Activated CD4-positive, alpha-beta T cell treated with anti-CD3 and anti-CD28 coated beads, Interleukin-2, amount 10 ng/mL, durations not matched to agents 24 days and 14 days (primary cell): ENCODE results near the gene PITX3. TPM values are rescaled to one million over a fixed set of nuclear protein-coding genes. Genes with fewer than 3 reads are reported as not detected.
"Not testable (repeated sequence)": the region's sequence is repeated elsewhere in the genome, so short reads cannot be mapped to it uniquely, and the experiment has no call there.

ENCODE experiments used
- DNase-seq: peaks from one replicate; pipeline ENCODE4 v3.0.0; 2022
- H3K27ac Mint-ChIP-seq: one replicate; pipeline ENCODE4 v1.8.0; 2022; ENCODE audit warnings: mild to moderate bottlenecking, mixed read lengths
- H3K27me3 Mint-ChIP-seq: one replicate; pipeline ENCODE4 v1.8.0; 2022; ENCODE audit warnings: mixed read lengths
- H3K36me3 Mint-ChIP-seq: one replicate; pipeline ENCODE4 v1.8.0; 2022; ENCODE audit warnings: low read depth, mild to moderate bottlenecking, mixed read lengths
- H3K4me1 Mint-ChIP-seq: one replicate; pipeline ENCODE4 v1.8.0; 2021; ENCODE audit warnings: mixed read lengths
- H3K4me3 Mint-ChIP-seq: one replicate; pipeline ENCODE4 v1.8.0; 2022; ENCODE audit warnings: mild to moderate bottlenecking, moderate library complexity, mixed read lengths
- H3K9me3 Mint-ChIP-seq: one replicate; pipeline ENCODE4 v1.8.0; 2021; ENCODE audit warnings: mixed read lengths
- intact Hi-C: fragments of 100-400 bp; cut with micrococcal nuclease; formaldehyde crosslinking; loops from one replicate; pipeline ENCODE4 v1.15.1; 2023
- total RNA-seq: library from RNA; stranded (reverse); gene quantifications from 2 replicates; pipeline ENCODE4 v1.2.3, GENCODE V29; 2022

PITX3 gene
- total RNA-seq, 1 donor from 2014 or later: 0.86 TPM

- H3K4me1 Mint-ChIP-seq: peaks cover 9% of the 10 kb centered on the region
- no peaks in the 10 kb centered on the region for H3K27me3 Mint-ChIP-seq
- no peak overlapping the region for H3K27ac Mint-ChIP-seq
- H3K4me3 Mint-ChIP-seq: no peak overlapping the region
- peaks cover 15% of the 10 kb centered on the region for H3K36me3 Mint-ChIP-seq
- no peak for DNase-seq
- intact Hi-C loops: no loop called here
- no peaks in the 10 kb centered on the region for H3K9me3 Mint-ChIP-seq
Measured at GRCh38 chr10:102274062-102274461, 32.8 kb upstream of the PITX3 start.

- H3K9me3 Mint-ChIP-seq: no peaks in the 10 kb centered on the region
- no peaks in the 10 kb centered on the region for H3K27me3 Mint-ChIP-seq
- H3K4me3 Mint-ChIP-seq: no peak overlapping the region
- no peak for DNase-seq
- intact Hi-C loops: loop anchor here (2.0 kb wide), 2 partner anchors 14 to 68 kb away; no protein-coding TSS in a partner anchor
- H3K36me3 Mint-ChIP-seq: peaks cover 18% of the 10 kb centered on the region
- peak overlapping the region; percentile 88 for H3K27ac Mint-ChIP-seq
- peaks cover 30% of the 10 kb centered on the region for H3K4me1 Mint-ChIP-seq
Measured at GRCh38 chr10:102269017-102269416, 27.7 kb upstream of the PITX3 start.

GRCh38 chr10:102268375-102268888 is 27.1 kb upstream of the PITX3 start:
- Mint-ChIP-seq H3K9me3 (no peaks in the 10 kb centered on the region), H3K4me1 (peaks cover 30% of the 10 kb centered on the region), H3K36me3 (peaks cover 19% of the 10 kb centered on the region), H3K4me3 (peak overlapping the region; percentile 5), H3K27ac (peak overlapping the region; percentile 88), H3K27me3 (no peaks in the 10 kb centered on the region)
- intact Hi-C loops: loop anchor here (2.0 kb wide), 2 partner anchors 14 to 68 kb away; no protein-coding TSS in a partner anchor
- no peak for DNase-seq

- no peak overlapping the region for H3K4me3 Mint-ChIP-seq
Measured at GRCh38 chr10:102267748-102268147, 26.4 kb upstream of the PITX3 start.

GRCh38 chr10:102266670-102267069 is 25.4 kb upstream of the PITX3 start:
- peaks cover 32% of the 10 kb centered on the region for H3K36me3 Mint-ChIP-seq
- DNase-seq: no peak
- no peaks in the 10 kb centered on the region for H3K27me3 Mint-ChIP-seq
- intact Hi-C loops: no loop called here
- no peak overlapping the region for H3K27ac Mint-ChIP-seq
- peaks cover 26% of the 10 kb centered on the region for H3K4me1 Mint-ChIP-seq
- no peak overlapping the region for H3K4me3 Mint-ChIP-seq
- no peaks in the 10 kb centered on the region for H3K9me3 Mint-ChIP-seq

More at GRCh38 chr10:102267748-102268147, 26.4 kb upstream of the PITX3 start:
- DNase-seq: no peak
- H3K4me1 Mint-ChIP-seq: peaks cover 30% of the 10 kb centered on the region
- intact Hi-C loops: loop anchor here (2.0 kb wide), 2 partner anchors 15 to 69 kb away; no protein-coding TSS in a partner anchor
- peak overlapping the region; percentile 88 for H3K27ac Mint-ChIP-seq
- H3K27me3 Mint-ChIP-seq: no peaks in the 10 kb centered on the region
- no peaks in the 10 kb centered on the region for H3K9me3 Mint-ChIP-seq
- H3K36me3 Mint-ChIP-seq: peaks cover 23% of the 10 kb centered on the region

- Mint-ChIP-seq H3K27ac (no peak overlapping the region), H3K4me3 (no peak overlapping the region), H3K4me1 (peaks cover 27% of the 10 kb centered on the region), H3K27me3 (no peaks in the 10 kb centered on the region), H3K36me3 (peaks cover 45% of the 10 kb centered on the region), H3K9me3 (no peaks in the 10 kb centered on the region)
- DNase-seq: no peak
- intact Hi-C loops: no loop called here
Measured at GRCh38 chr10:102264371-102264770, 23.1 kb upstream of the PITX3 start.

- peaks cover 15% of the 10 kb centered on the region for H3K4me1 Mint-ChIP-seq
- H3K9me3 Mint-ChIP-seq: no peaks in the 10 kb centered on the region
- H3K27me3 Mint-ChIP-seq: no peaks in the 10 kb centered on the region
- H3K4me3 Mint-ChIP-seq: no peak overlapping the region
- no peak for DNase-seq
- intact Hi-C loops: no loop called here
- peaks cover 45% of the 10 kb centered on the region for H3K36me3 Mint-ChIP-seq
- no peak overlapping the region for H3K27ac Mint-ChIP-seq
Measured at GRCh38 chr10:102262744-102263370, 21.5 kb upstream of the PITX3 start.

- Mint-ChIP-seq H3K9me3 (no peaks in the 10 kb centered on the region), H3K27ac (no peak overlapping the region), H3K27me3 (no peaks in the 10 kb centered on the region), H3K4me3 (no peak overlapping the region), H3K36me3 (peaks cover 41% of the 10 kb centered on the region), H3K4me1 (peaks cover 10% of the 10 kb centered on the region)
- DNase-seq: no peak
- intact Hi-C loops: no loop called here
Measured at GRCh38 chr10:102261842-102262241, 20.5 kb upstream of the PITX3 start.

- Mint-ChIP-seq H3K27me3 (no peaks in the 10 kb centered on the region), H3K4me3 (no peak overlapping the region), H3K4me1 (peaks cover 10% of the 10 kb centered on the region), H3K36me3 (peaks cover 41% of the 10 kb centered on the region), H3K27ac (no peak overlapping the region), H3K9me3 (no peaks in the 10 kb centered on the region)
- intact Hi-C loops: no loop called here
- no peak for DNase-seq
Measured at GRCh38 chr10:102261196-102261595, 19.9 kb upstream of the PITX3 start.

GRCh38 chr10:102255404-102255803 is 14.1 kb upstream of the PITX3 start:
- Mint-ChIP-seq H3K36me3 (peaks cover 18% of the 10 kb centered on the region), H3K9me3 (no peaks in the 10 kb centered on the region), H3K4me1 (peaks cover 7% of the 10 kb centered on the region), H3K4me3 (no peak overlapping the region), H3K27me3 (no peaks in the 10 kb centered on the region), H3K27ac (no peak overlapping the region)
- intact Hi-C loops: no loop called here
- DNase-seq: no peak

GRCh38 chr10:102254426-102254825 is 13.1 kb upstream of the PITX3 start:
- Mint-ChIP-seq H3K9me3 (no peaks in the 10 kb centered on the region), H3K4me3 (no peak overlapping the region), H3K4me1 (peaks cover 7% of the 10 kb centered on the region), H3K36me3 (peaks cover 15% of the 10 kb centered on the region), H3K27ac (no peak overlapping the region), H3K27me3 (no peaks in the 10 kb centered on the region)
- DNase-seq: no peak
- intact Hi-C loops: no loop called here

GRCh38 chr10:102252508-102252907 is 11.2 kb upstream of the PITX3 start:
- intact Hi-C loops, H3K4me3 Mint-ChIP-seq, H3K9me3 Mint-ChIP-seq, DNase-seq, H3K27me3 Mint-ChIP-seq, H3K27ac Mint-ChIP-seq: not testable (repeated sequence)
- Mint-ChIP-seq H3K36me3 (peaks cover 23% of the 10 kb centered on the region), H3K4me1 (peaks cover 16% of the 10 kb centered on the region)

- H3K27me3 Mint-ChIP-seq: no peaks in the 10 kb centered on the region
- peak overlapping the region; percentile 8 for H3K4me3 Mint-ChIP-seq
- no peaks in the 10 kb centered on the region for H3K9me3 Mint-ChIP-seq
- H3K36me3 Mint-ChIP-seq: peaks cover 29% of the 10 kb centered on the region
- no peak overlapping the region for H3K27ac Mint-ChIP-seq
- DNase-seq: no peak
- intact Hi-C loops: loop anchor here (1.0 kb wide), 1 partner anchor 38 kb away; no protein-coding TSS in a partner anchor
- H3K4me1 Mint-ChIP-seq: peaks cover 35% of the 10 kb centered on the region
Measured at GRCh38 chr10:102247734-102248133, 6.4 kb upstream of the PITX3 start.

GRCh38 chr10:102246261-102246660 is 4.9 kb upstream of the PITX3 start:
- peaks cover 7% of the 10 kb centered on the region for H3K27me3 Mint-ChIP-seq
- intact Hi-C loops: no loop called here
- H3K4me1 Mint-ChIP-seq: peaks cover 38% of the 10 kb centered on the region
- peak overlapping the region; percentile 94 for H3K27ac Mint-ChIP-seq
- no peak for DNase-seq
- no peaks in the 10 kb centered on the region for H3K9me3 Mint-ChIP-seq
- peak overlapping the region; percentile 100 for H3K4me3 Mint-ChIP-seq
- peaks cover 27% of the 10 kb centered on the region for H3K36me3 Mint-ChIP-seq
